ENCODE data around the gene PALM.

DNA sequence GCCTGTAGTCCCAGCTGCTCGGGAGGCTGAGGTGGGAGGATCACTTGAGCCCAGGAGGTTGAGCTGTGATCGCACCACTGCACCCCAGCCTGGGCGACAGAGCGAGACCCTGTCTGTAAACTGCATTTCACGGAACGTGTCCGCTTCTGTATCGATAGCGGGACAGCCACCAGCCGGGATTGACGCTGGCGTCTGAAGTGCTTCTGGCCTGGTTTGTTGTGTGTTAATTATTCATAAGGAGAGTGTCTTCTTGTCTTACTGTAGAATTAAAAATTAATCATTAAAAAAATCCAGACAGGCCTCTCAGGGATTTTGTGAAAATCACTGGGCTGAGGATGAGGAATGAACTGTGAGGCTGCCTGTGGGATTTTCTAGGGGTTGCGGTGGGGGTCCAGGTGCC lies 26.0 kb downstream of the PALM start:
- TF ChIP-seq HMGA2 (CRISPR knock-in tag; IDR thresholded peaks at IDR 0.05) (no peak), SP1 (CRISPR knock-in tag; conservative IDR thresholded peaks at IDR 0.05) (no peak), GABPB1 (CRISPR knock-in tag; IDR thresholded peaks at IDR 0.05) (no peak), NFYB (CRISPR knock-in tag; conservative IDR thresholded peaks at IDR 0.05; ENCODE audit: low read depth) (no peak)
- TF ChIP-seq, protein P1, sequence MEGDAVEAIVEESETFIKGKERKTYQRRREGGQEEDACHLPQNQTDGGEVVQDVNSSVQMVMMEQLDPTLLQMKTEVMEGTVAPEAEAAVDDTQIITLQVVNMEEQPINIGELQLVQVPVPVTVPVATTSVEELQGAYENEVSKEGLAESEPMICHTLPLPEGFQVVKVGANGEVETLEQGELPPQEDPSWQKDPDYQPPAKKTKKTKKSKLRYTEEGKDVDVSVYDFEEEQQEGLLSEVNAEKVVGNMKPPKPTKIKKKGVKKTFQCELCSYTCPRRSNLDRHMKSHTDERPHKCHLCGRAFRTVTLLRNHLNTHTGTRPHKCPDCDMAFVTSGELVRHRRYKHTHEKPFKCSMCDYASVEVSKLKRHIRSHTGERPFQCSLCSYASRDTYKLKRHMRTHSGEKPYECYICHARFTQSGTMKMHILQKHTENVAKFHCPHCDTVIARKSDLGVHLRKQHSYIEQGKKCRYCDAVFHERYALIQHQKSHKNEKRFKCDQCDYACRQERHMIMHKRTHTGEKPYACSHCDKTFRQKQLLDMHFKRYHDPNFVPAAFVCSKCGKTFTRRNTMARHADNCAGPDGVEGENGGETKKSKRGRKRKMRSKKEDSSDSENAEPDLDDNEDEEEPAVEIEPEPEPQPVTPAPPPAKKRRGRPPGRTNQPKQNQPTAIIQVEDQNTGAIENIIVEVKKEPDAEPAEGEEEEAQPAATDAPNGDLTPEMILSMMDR (IDR thresholded peaks at IDR 0.05) = no peak
- TF ChIP-seq, protein P2, sequence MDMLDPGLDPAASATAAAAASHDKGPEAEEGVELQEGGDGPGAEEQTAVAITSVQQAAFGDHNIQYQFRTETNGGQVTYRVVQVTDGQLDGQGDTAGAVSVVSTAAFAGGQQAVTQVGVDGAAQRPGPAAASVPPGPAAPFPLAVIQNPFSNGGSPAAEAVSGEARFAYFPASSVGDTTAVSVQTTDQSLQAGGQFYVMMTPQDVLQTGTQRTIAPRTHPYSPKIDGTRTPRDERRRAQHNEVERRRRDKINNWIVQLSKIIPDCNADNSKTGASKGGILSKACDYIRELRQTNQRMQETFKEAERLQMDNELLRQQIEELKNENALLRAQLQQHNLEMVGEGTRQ (CRISPR knock-in tag; IDR thresholded peaks at IDR 0.05) = no peak
- TF ChIP-seq, protein P3, sequence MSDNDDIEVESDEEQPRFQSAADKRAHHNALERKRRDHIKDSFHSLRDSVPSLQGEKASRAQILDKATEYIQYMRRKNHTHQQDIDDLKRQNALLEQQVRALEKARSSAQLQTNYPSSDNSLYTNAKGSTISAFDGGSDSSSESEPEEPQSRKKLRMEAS (CRISPR knock-in tag; IDR thresholded peaks at IDR 0.05) = no peak
- TF ChIP-seq, protein P4, sequence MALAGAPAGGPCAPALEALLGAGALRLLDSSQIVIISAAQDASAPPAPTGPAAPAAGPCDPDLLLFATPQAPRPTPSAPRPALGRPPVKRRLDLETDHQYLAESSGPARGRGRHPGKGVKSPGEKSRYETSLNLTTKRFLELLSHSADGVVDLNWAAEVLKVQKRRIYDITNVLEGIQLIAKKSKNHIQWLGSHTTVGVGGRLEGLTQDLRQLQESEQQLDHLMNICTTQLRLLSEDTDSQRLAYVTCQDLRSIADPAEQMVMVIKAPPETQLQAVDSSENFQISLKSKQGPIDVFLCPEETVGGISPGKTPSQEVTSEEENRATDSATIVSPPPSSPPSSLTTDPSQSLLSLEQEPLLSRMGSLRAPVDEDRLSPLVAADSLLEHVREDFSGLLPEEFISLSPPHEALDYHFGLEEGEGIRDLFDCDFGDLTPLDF (CRISPR knock-in tag; IDR thresholded peaks at IDR 0.05) = no peak
- TF ChIP-seq, protein P5, sequence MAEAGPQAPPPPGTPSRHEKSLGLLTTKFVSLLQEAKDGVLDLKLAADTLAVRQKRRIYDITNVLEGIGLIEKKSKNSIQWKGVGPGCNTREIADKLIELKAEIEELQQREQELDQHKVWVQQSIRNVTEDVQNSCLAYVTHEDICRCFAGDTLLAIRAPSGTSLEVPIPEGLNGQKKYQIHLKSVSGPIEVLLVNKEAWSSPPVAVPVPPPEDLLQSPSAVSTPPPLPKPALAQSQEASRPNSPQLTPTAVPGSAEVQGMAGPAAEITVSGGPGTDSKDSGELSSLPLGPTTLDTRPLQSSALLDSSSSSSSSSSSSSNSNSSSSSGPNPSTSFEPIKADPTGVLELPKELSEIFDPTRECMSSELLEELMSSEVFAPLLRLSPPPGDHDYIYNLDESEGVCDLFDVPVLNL (CRISPR knock-in tag; IDR thresholded peaks at IDR 0.05; ENCODE audit: borderline replicate concordance, low read depth) = no peak
- TF ChIP-seq, protein P6, sequence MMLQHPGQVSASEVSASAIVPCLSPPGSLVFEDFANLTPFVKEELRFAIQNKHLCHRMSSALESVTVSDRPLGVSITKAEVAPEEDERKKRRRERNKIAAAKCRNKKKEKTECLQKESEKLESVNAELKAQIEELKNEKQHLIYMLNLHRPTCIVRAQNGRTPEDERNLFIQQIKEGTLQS (CRISPR knock-in tag; conservative IDR thresholded peaks at IDR 0.05) = no peak

Measured in WTC11 (cell line).